Uterus (tissue), 4 donors: ENCODE results near the gene NIM1K. TPM values are rescaled to one million over a fixed set of nuclear protein-coding genes. Genes with fewer than 3 reads are reported as not detected.

Source experiments
- DNase-seq, 2 donors: peaks; one replicate each; pipeline ENCODE4 v3.0.0-alpha.2; 2019 to 2020
- H3K27ac ChIP-seq, 2 donors: fragments of 200-600 bp; sonication (generic); 1 replicate in 1 of 2; 2 replicates in 1 of 2; pipeline ENCODE4 v1.5.1; 2016 to 2018
- H3K27me3 ChIP-seq, 2 donors: fragments of 200-600 bp; sonication (generic); one replicate each; pipeline ENCODE4 v1.5.1; 2018 to 2019; ENCODE audit warnings: control low read depth in 1 of 2
- H3K36me3 ChIP-seq, 2 donors: fragments of 200-600 bp; sonication (generic); one replicate each; pipeline ENCODE4 v1.5.1; 2019; ENCODE audit warnings: control low read depth in 1 of 2
- H3K4me1 ChIP-seq, 2 donors: fragments of 200-600 bp; sonication (generic); one replicate each; pipeline ENCODE4 v1.5.1; 2018 to 2019; ENCODE audit warnings: control low read depth in 1 of 2
- H3K4me3 ChIP-seq, 2 donors: fragments of 200-600 bp; sonication (generic); 1 replicate in 1 of 2; 2 replicates in 1 of 2; pipeline ENCODE4 v1.5.1; 2018 to 2019; ENCODE audit warnings: mild to moderate bottlenecking in 1 of 2
- H3K9me3 ChIP-seq, 2 donors: fragments of 200-600 bp; sonication (generic); one replicate each; pipeline ENCODE4 v1.5.1; 2019; ENCODE audit warnings: control low read depth in 1 of 2
- CTCF ChIP-seq, 4 experiments: fragments of 200-600 bp in 2 of 4; fragments of 450-650 bp in 2 of 4; sonication (generic) in 2 of 4; IDR thresholded peaks; one replicate each; pipeline ENCODE4 v1.5.1; 2016 to 2019; ENCODE audit warnings: antibody characterized with exemption in 4 of 4, mild to moderate bottlenecking in 2 of 4, moderate library complexity in 1 of 4
- POLR2A ChIP-seq, 2 donors: fragments of 450-650 bp; IDR thresholded peaks; one replicate each; pipeline ENCODE4 v1.6.1; 2016; ENCODE audit warnings: antibody characterized with exemption in 2 of 2, mild to moderate bottlenecking in 1 of 2, moderate library complexity in 1 of 2
- intact Hi-C: fragments of 100-400 bp; cut with DNase I; formaldehyde crosslinking; loops from one replicate; pipeline ENCODE4 v1.15.1; 2023; ENCODE audit warnings: low total_unique reads
- total RNA-seq, 4 donors: library from RNA; depleted of rRNA in 3 of 4; stranded (reverse); fragments of >200 nt in 3 of 4; gene quantifications; one replicate each; pipeline versions ENCODE4 v1.1.0 to v1.2.4, GENCODE V29; 2014 to 2023
- donor health status: DM: yes; HTN: yes; CAD: no.

The NIM1K gene
- total RNA-seq, 4 donors from 2014 or later: 0.26 to 0.79 (median 0.35) TPM; not detected in 1

- no peak overlapping the region for H3K27ac ChIP-seq
- DNase-seq: no peak
- H3K4me1 ChIP-seq: no peaks in the 10 kb centered on the region
- no peaks in the 10 kb centered on the region for H3K27me3 ChIP-seq
- H3K36me3 ChIP-seq: no peaks in the 10 kb centered on the region
- H3K9me3 ChIP-seq: no peaks in the 10 kb centered on the region
- TF ChIP-seq POLR2A (IDR thresholded peaks at IDR 0.05): no peak
- no peak for TF ChIP-seq CTCF (IDR thresholded peaks at IDR 0.05)
- intact Hi-C loops: no loop called here
- no peak overlapping the region for H3K4me3 ChIP-seq
These were observed 44.8 kb downstream of the NIM1K start for GRCh38 chr5:43236653-43237355.

- intact Hi-C loops: no loop called here
- Histone ChIP-seq H3K27ac (no peak overlapping the region), H3K36me3 (no peaks in the 10 kb centered on the region), H3K27me3 (no peaks in the 10 kb centered on the region), H3K4me1 (no peaks in the 10 kb centered on the region), H3K9me3 (no peaks in the 10 kb centered on the region), H3K4me3 (no peak overlapping the region)
- no peak for DNase-seq
- TF ChIP-seq POLR2A (IDR thresholded peaks at IDR 0.05): no peak
- TF ChIP-seq CTCF (IDR thresholded peaks at IDR 0.05): no peak
These were observed 50.2 kb downstream of the NIM1K start for GRCh38 chr5:43242196-43242595.

- Histone ChIP-seq H3K4me3 (no peak overlapping the region), H3K27me3 (no peaks in the 10 kb centered on the region), H3K27ac (no peak overlapping the region), H3K9me3 (no peaks in the 10 kb centered on the region), H3K36me3 (no peaks in the 10 kb centered on the region), H3K4me1 (no peaks in the 10 kb centered on the region)
- no peak for DNase-seq
- TF ChIP-seq POLR2A (IDR thresholded peaks at IDR 0.05) (no peak), CTCF (IDR thresholded peaks at IDR 0.05) (no peak)
- intact Hi-C loops: no loop called here
These were observed 51.2 kb downstream of the NIM1K start for GRCh38 chr5:43243270-43243669.

GRCh38 chr5:43244823-43245565 lies 53.0 kb downstream of the NIM1K start:
- Histone ChIP-seq H3K36me3 (no peaks in the 10 kb centered on the region), H3K9me3 (no peaks in the 10 kb centered on the region), H3K27ac (no peak overlapping the region), H3K4me1 (no peaks in the 10 kb centered on the region), H3K4me3 (no peak overlapping the region), H3K27me3 (no peaks in the 10 kb centered on the region)
- intact Hi-C loops: no loop called here
- TF ChIP-seq POLR2A (IDR thresholded peaks at IDR 0.05) (no peak), CTCF (IDR thresholded peaks at IDR 0.05) (no peak)
- no peak for DNase-seq

GRCh38 chr5:43245724-43246385 lies 53.8 kb downstream of the NIM1K start:
- Histone ChIP-seq H3K4me3 (no peak overlapping the region), H3K27ac (no peak overlapping the region), H3K9me3 (no peaks in the 10 kb centered on the region), H3K4me1 (no peaks in the 10 kb centered on the region), H3K36me3 (no peaks in the 10 kb centered on the region), H3K27me3 (no peaks in the 10 kb centered on the region)
- intact Hi-C loops: no loop called here
- DNase-seq: no peak
- TF ChIP-seq CTCF (IDR thresholded peaks at IDR 0.05) (no peak), POLR2A (IDR thresholded peaks at IDR 0.05) (no peak)
